Pons (tissue), 1 donor: ENCODE data around the gene PM20D2.
"Not testable (repeated sequence)": the region's sequence is repeated elsewhere in the genome, so short reads cannot be mapped to it uniquely, and the experiment has no call there.

Experiments
- DNase-seq: peaks from one replicate; pipeline ENCODE4 v3.0.0-alpha.2; 2016; ENCODE audit warnings: low spot score

Gene PM20D2

DNA sequence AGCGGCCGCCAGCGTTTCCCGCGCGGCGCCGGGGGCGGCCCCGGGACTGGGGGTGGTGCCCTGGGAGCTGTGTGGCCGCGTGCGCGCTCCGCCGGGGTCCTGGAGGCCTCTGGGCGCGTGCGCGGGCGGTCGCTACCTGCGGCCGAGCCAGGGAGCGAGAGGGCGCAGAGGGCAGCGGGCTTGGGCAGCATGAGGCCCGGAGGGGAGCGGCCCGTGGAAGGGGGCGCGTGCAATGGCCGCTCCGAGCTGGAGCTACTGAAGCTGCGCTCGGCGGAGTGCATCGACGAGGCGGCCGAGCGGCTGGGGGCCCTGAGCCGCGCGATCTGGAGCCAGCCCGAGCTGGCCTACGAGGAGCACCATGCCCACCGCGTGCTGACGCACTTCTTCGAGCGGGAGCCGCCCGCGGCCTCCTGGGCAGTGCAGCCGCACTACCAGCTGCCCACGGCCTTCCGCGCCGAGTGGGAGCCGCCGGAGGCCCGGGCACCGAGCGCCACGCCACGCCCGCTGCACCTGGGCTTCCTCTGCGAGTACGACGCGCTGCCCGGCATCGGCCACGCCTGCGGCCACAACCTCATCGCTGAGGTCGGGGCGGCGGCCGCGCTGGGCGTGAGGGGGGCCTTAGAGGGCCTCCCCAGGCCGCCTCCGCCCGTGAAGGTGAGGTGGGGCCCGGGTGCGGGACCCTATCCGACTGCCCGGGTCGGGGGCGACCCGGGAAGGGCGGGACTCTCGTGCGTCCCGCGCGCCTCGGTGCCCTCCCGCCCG is at the start of gene PM20D2:
Gene PM20D2, plus strand, starts transcription at position 100 of the 762 bp plus-strand sequence. Its CDS starts 90 bp downstream, at position 190.
- peak; percentile 37 for DNase-seq

DNA sequence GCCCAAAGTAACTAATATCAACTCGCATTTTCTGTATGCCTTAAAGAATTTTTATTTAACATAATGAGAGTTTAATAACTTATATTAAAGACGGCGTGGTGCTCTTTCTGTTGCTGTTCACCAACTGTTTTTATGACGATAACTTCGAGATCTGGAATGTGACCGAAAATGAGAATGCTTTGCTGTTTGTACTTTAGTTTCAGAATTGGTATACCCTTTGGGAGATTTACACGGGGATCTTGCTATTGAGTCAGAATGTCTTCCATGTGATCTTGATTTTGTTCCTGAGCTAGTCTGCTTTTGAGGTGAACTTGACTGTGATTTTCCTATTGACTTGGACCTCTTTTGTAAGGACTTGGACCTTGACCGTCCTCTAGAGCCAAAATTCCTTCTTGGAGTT is 47.4 kb upstream of the PM20D2 start:
- no peak for DNase-seq

- DNase-seq, result no peak
Measured at GRCh38 chr6:89100114-89100513, 45.7 kb upstream of the PM20D2 start.

- no peak for DNase-seq
Measured at GRCh38 chr6:89110284-89110683, 35.6 kb upstream of the PM20D2 start.

DNA sequence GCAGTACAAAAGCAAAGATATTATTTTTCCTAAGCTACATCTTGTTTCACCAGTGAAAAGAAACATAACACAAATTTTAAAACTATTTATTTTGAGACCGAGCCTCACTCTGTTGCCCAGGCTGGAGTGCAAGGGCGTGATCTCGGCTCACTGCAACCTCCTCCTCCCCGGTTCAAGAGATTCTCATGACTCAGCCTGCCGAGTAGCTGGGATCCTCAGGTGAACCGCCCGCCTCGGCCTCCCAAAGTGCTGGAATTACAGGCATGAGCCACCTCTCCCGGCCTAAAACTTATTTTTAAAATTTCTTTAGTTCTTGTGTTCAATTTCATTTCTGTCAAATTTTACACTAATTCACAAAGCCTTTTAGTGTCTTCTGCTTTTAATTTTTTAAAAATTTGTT is 33.9 kb upstream of the PM20D2 start:
- DNase-seq, result no peak

DNA sequence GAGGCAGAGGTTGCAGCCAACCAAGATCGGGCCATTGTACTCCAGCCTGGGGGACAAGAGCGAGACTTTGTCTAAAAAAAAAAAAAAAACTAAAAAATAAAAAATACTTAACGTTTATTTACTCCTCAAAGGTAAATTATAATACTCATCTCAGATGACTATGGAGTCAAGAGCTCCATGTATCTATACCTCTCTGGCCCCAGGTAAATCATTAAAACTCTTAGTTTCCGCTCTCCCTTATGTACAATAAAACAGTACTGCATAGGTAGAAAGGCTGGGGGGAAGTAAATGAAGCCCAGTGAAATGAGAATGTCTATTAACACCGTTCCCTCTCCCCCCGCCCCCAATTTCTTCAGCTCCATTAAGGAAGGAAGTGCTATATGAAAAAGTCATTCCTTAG is 29.2 kb upstream of the PM20D2 start:
- no peak for DNase-seq

GRCh38 chr6:89117211-89118108 is 28.4 kb upstream of the PM20D2 start, which contains the start of gene SRSF12:
TSS of gene SRSF12 (minus strand) at chr6:89118071. CDS start at chr6:89117887, 184 bp downstream.
- no peak for DNase-seq

- no peak for DNase-seq
Measured at GRCh38 chr6:89118931-89119330, 26.9 kb upstream of the PM20D2 start.

DNA sequence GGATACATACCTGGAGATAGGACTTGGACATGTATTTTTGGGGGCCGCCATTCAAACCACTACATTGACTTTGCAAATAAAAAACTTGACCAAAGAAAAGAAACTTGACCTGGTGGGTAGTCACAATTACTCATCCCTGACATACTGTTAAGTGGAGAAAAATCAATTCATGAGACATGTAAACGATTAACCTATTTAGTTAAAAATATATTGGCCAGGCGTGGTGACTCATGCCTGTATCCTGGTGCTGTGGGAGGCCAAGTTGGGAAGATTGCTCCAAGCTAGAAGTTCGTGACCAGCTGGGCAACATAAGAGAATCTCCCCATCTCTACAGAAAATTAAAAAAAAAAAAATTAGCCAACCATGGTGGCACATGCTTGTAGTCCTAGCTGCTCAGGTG is 25.5 kb upstream of the PM20D2 start:
- no peak for DNase-seq

DNA sequence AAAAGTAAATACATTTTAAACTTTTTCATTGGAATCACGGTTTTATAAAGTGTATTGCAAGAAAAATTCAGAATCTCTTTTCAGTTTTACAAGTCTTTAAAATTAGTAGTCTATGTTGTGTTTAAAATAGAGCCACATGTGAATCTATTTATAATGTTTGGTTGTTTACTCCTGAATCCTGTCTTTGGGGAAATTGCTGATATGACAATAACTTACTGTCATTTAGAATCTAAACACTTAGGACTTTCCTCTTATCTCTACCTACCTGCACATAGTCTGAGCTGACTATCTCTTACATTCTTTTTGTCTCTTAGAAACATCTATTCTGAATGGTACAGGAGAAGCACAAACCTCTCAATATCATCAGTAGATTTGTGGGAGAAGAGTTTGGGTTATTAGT is 23.9 kb upstream of the PM20D2 start:
- DNase-seq, result no peak

DNA sequence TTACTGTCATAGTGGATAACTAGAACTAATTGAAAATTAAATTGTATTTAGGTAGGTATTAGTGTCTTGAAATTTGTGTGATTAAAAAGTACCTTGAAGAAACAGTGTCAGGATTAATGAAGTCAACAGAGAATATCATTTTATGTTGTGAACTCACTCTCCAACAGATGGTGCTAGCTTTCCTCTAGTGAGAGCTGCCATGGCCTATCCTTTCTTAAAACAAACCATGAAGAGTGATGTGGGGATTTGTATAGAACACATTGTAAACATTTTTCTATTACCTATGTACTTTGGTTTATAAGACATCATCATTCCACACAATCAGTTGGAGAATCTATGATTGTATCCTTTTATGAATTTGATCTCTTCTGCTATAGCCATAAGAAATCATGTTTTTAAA is 23.2 kb upstream of the PM20D2 start:
- peak; percentile 68 for DNase-seq

DNA sequence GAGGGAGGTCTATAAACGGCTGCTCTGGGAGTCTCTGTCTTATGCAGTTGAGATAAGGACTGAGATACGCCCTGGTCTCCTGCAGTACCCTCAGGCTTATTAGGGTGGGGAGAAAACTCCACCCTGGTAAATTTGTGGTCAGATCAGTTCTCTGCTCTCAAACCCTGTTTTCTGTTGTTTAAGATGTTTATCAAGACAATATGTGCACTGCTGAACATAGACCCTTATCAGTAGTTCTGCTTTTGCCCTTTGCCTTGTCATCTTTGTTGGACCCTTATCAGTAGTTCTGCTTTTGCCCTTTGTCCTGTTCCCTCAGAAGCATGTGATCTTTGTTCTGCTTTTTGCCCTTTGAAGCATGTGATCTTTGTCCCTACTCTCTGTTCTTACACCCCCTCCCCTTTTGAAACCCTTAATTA is 17.6 kb upstream of the PM20D2 start:
- DNase-seq, result not testable (repeated sequence)

DNA sequence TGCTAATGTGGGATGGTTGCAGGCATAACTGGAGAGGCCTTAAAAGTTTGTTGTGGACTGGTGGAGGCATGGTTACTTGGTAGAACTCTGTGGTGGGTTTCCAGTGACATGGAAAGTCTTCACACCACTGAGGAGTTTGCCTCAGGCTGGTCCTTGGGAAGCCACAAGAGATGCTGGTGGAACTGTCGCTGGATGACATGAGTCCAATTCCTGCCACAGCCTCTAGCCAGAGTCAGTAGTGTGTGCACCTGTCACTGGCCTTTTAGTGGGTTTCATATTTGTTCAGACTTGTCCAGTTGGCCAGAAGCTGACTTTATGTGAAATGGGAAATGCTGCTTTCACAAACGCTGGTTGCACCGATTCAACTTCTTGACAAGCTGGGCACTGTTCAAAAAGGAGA is 14.3 kb upstream of the PM20D2 start:
- DNase-seq, result no peak

GRCh38 chr6:89132057-89132456 is 13.8 kb upstream of the PM20D2 start:
- DNase-seq, result no peak

DNA sequence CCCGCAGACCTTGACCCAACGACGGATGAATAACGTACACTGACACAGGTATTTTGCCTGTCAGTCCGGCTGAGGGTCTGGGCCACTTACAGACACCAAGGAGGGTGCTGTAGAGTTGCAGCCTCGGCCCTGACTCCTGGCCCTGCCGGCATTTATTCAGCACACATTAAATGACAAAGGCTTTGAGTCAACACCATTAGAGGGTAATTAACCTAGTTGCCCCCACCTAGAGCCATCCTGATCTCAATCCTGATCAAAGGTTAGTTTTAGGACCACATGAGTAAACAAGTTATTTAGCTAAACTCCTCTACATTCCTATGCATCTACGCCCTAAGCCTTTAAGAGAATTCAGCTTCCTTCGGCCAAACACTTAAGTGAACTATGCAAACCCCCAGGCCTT is 11.9 kb upstream of the PM20D2 start:
- no peak for DNase-seq

- DNase-seq, result no peak
Measured at GRCh38 chr6:89134723-89135122, 11.1 kb upstream of the PM20D2 start.

GRCh38 chr6:89138173-89138572 is 7.7 kb upstream of the PM20D2 start:
- no peak for DNase-seq

DNA sequence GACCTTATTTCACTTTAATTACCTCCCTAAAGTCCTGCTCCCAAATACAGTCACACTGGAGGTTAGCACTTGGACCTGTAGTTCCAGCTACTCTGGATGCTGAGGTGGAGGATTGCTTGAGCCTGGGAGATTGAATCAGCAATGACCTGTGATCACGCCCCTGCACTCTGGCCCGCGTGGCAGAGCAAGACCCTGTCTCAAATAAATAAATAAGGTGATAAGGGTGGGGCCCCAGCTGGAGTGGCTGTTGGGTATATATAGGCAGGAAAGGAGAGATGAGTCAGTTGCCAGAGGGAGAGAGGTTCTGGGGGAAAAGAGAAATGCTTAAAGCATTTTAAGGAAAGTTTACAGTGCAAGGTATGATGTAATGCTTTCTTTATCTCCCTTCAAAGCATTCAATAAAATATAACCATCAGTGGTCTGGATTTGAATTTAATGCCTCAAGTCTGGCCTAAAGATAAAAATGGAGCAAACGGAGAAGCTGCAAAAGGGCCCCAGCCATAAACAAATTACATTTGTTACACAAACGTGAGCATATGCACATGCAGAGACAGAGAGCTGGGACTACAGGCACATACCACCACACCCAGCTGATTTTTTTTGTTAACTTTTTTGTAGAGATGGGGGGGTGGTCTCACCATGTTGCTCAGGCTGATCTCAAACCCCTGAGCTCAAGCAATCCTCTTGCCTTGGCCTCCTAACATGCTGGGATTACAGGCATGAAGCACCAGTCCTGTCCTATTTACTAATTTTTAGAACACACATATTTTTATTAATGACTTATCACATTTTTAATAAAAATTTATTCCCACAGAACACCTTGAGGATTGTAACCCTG is 6.1 kb upstream of the PM20D2 start:
- DNase-seq, result no peak

- no peak for DNase-seq
Measured at GRCh38 chr6:89140347-89141156, 5.3 kb upstream of the PM20D2 start.

DNA sequence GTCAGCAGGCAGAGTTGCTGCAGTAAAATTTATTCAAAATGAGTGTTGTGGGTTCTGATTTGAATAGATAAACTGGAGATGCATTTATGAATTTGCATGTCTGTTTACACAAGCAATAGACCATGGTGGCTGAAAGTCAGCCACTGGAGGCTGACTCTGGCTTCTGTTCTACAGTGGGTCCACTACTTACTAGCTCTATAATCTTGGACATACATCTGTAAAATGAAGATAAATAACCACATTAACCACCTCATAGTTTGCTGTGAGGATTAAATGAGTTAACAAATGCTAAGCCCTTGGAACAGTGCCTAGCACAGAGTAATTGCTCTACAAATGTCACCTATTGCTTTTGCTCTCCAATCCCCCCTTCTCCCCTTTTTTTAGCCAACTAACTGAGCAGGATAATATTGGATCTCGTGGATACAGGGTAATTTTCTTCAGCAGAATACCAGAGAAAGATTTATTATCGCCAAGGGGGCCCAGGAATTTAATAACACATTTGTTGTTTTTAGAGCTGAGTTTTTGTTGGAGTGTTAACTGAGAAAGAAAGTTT is 1.4 kb upstream of the PM20D2 start:
- no peak for DNase-seq
